Activated CD4-positive, alpha-beta T cell treated with anti-CD3 and anti-CD28 coated beads for 36 hours (primary cell): ENCODE data around the gene RNU2-63P. TPM values are rescaled to one million over a fixed set of nuclear protein-coding genes. Genes with fewer than 3 reads are reported as not detected.
A peak's percentile ranks its signal among the peaks of the same experiment; 100 is the strongest.
"Not testable (repeated sequence)": the region's sequence is repeated elsewhere in the genome, so short reads cannot be mapped to it uniquely, and the experiment has no call there.

Experiments
- ATAC-seq: fragments of 200-7000 bp; cut with Tn5 transposase; one replicate; pipeline ENCODE4 v1.10.0; 2021; ENCODE audit warnings: mild to moderate bottlenecking, moderate library complexity
- CTCF ChIA-PET: fragments of 350-600 bp; sonication (Branson Sonifier 250); formaldehyde crosslinking; loops from one replicate; lab custom pipeline; 2021; ENCODE audit warnings: antibody characterized with exemption; lab: Charles Lee
- POLR2A ChIA-PET: fragments of 350-600 bp; sonication (Branson Sonifier 250); formaldehyde crosslinking; loops from one replicate; lab custom pipeline; 2021; ENCODE audit warnings: antibody characterized with exemption, inconsistent platforms; lab: Charles Lee
- DNase-seq: peaks from one replicate; pipeline ENCODE4 v3.0.0-alpha.2; 2020
- H3K27ac Mint-ChIP-seq: one replicate; pipeline ENCODE4 v1.8.0; 2021; ENCODE audit warnings: mixed read lengths
- H3K27me3 Mint-ChIP-seq: one replicate; pipeline ENCODE4 v1.8.0; 2021; ENCODE audit warnings: mixed read lengths
- H3K36me3 Mint-ChIP-seq: one replicate; pipeline ENCODE4 v1.8.0; 2021; ENCODE audit warnings: low read depth, mixed read lengths
- H3K4me1 Mint-ChIP-seq: one replicate; pipeline ENCODE4 v1.8.0; 2021; ENCODE audit warnings: mixed read lengths
- H3K4me3 Mint-ChIP-seq: one replicate; pipeline ENCODE4 v1.8.0; 2021; ENCODE audit warnings: mild to moderate bottlenecking, moderate library complexity, mixed read lengths
- H3K9me3 Mint-ChIP-seq: one replicate; pipeline ENCODE4 v1.8.0; 2021; ENCODE audit warnings: low read depth, mixed read lengths
- intact Hi-C, 2 experiments: fragments of 100-400 bp; cut with DNase I in 1 of 2; cut with micrococcal nuclease in 1 of 2; formaldehyde crosslinking; loops; one replicate each; pipeline versions ENCODE4 v1.14.2 to v1.15.1; 2022 to 2024; cut with DNase I, micrococcal nuclease
- total RNA-seq, 2 experiments: library from RNA; stranded (reverse); gene quantifications; one replicate each; pipeline ENCODE4 v1.2.3, GENCODE V29; 2021

The RNU2-63P gene
- total RNA-seq, 2 experiments from 2014 or later: 1.7 to 8.5 TPM

- H3K36me3 Mint-ChIP-seq, CTCF ChIA-PET, H3K27ac Mint-ChIP-seq, DNase-seq, POLR2A ChIA-PET, H3K4me3 Mint-ChIP-seq, ATAC-seq, H3K9me3 Mint-ChIP-seq, intact Hi-C loops, H3K27me3 Mint-ChIP-seq, H3K4me1 Mint-ChIP-seq: not testable (repeated sequence)
Measured at GRCh38 chr2:87987473-87987872, 28.9 kb downstream of the RNU2-63P start.

GRCh38 chr2:87985902-87986301, 30.4 kb downstream of the RNU2-63P start:
- H3K4me3 Mint-ChIP-seq, H3K36me3 Mint-ChIP-seq, H3K9me3 Mint-ChIP-seq, intact Hi-C loops, H3K27ac Mint-ChIP-seq, CTCF ChIA-PET, H3K4me1 Mint-ChIP-seq, ATAC-seq, H3K27me3 Mint-ChIP-seq, DNase-seq, POLR2A ChIA-PET: not testable (repeated sequence)

GRCh38 chr2:87981182-87981581, 35.2 kb downstream of the RNU2-63P start:
- DNase-seq, CTCF ChIA-PET, H3K4me3 Mint-ChIP-seq, H3K36me3 Mint-ChIP-seq, H3K27me3 Mint-ChIP-seq, H3K9me3 Mint-ChIP-seq, ATAC-seq, H3K27ac Mint-ChIP-seq, POLR2A ChIA-PET, intact Hi-C loops, H3K4me1 Mint-ChIP-seq: not testable (repeated sequence)

- intact Hi-C loops, POLR2A ChIA-PET, H3K4me3 Mint-ChIP-seq, DNase-seq, H3K4me1 Mint-ChIP-seq, H3K27ac Mint-ChIP-seq, CTCF ChIA-PET, H3K9me3 Mint-ChIP-seq, H3K36me3 Mint-ChIP-seq, H3K27me3 Mint-ChIP-seq: not testable (repeated sequence)
- ATAC-seq: peak; percentile 39
Measured at GRCh38 chr2:87972385-87972784, 44.0 kb downstream of the RNU2-63P start.

Other genes with a start within 250 kb of the RNU2-63P start
- under 1 TPM; 0.73 to 0.77 TPM for gene RGPD2, start 190.8 kb downstream of the RNU2-63P start, total RNA-seq
- 10 to 100 TPM; 11.5 to 12.9 TPM for gene KRCC1, start 39.2 kb upstream of the RNU2-63P start, total RNA-seq
- gene SMYD1, start 51.3 kb upstream of the RNU2-63P start, total RNA-seq: not detected
- not detected for gene FABP1, start 111.5 kb upstream of the RNU2-63P start, total RNA-seq
- under 1 TPM; 0.26 to 0.71 TPM for gene THNSL2, start 153.8 kb upstream of the RNU2-63P start, total RNA-seq